ENCODE measurements around the gene OR4F6. TPM values are rescaled to one million over a fixed set of nuclear protein-coding genes. Genes with fewer than 3 reads are reported as not detected.
"Not testable (repeated sequence)": the region's sequence is repeated elsewhere in the genome, so short reads cannot be mapped to it uniquely, and the experiment has no call there.

OR4F6 gene
- total RNA-seq, 2 experiments from 2014 or later, result not detected

DNA sequence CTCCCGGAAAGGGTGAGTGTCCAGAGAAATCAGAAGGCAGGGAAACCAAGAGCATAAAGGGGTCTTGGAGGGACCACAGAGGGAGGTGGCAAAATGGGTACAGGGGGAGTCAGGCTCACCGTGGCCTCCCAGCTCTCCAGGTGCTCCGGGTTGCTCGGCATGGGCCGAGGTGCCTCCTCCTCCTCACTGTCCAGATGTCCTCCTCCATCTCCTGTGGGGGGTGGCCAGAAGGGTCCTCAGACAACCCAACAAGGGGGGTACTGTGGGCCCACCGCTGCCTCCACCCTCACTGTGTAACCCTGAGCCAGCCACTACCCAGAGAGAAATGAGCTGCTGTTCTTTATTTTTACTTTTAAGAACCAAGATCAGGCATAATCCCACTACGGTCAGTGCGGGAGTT, 30.4 kb upstream of the OR4F6 start:
- ChIA-PET POLR2A (no interaction called here), CTCF (no interaction called here)
- H3K36me3 Mint-ChIP-seq (ENCODE audit: low read depth), result no peaks in the 10 kb centered on the region
- Histone ChIP-seq H3K4me1 (ENCODE audit: insufficient read depth, low read length) (no peaks in the 10 kb centered on the region), H3K36me3 (ENCODE audit: insufficient read depth, low read length) (no peaks in the 10 kb centered on the region), H3K4me3 (ENCODE audit: low read length) (no peak overlapping the region), H3K27me3 (ENCODE audit: control insufficient read depth in 1 of 2, insufficient read depth in 2 of 2, low read length in 2 of 2) (no peaks in the 10 kb centered on the region), H3K9me3 (ENCODE audit: control insufficient read depth in 1 of 2, insufficient read depth in 1 of 2, low read length in 2 of 2) (no peaks in the 10 kb centered on the region), H3K27ac (ENCODE audit: low read depth in 1 of 2, low read length in 2 of 2) (no peak overlapping the region)
- no peaks in the 10 kb centered on the region for H3K27me3 Mint-ChIP-seq
- no peaks in the 10 kb centered on the region for H3K4me1 Mint-ChIP-seq (ENCODE audit: low read depth)
- H3K4me3 Mint-ChIP-seq, result no peak overlapping the region
- DNase-seq (no peak), ATAC-seq (ENCODE audit: poor library complexity) (no peak)
- TF ChIP-seq, protein P1, sequence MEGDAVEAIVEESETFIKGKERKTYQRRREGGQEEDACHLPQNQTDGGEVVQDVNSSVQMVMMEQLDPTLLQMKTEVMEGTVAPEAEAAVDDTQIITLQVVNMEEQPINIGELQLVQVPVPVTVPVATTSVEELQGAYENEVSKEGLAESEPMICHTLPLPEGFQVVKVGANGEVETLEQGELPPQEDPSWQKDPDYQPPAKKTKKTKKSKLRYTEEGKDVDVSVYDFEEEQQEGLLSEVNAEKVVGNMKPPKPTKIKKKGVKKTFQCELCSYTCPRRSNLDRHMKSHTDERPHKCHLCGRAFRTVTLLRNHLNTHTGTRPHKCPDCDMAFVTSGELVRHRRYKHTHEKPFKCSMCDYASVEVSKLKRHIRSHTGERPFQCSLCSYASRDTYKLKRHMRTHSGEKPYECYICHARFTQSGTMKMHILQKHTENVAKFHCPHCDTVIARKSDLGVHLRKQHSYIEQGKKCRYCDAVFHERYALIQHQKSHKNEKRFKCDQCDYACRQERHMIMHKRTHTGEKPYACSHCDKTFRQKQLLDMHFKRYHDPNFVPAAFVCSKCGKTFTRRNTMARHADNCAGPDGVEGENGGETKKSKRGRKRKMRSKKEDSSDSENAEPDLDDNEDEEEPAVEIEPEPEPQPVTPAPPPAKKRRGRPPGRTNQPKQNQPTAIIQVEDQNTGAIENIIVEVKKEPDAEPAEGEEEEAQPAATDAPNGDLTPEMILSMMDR (IDR thresholded peaks at IDR 0.05), result no peak
- H3K27ac Mint-ChIP-seq, result no peak overlapping the region
- H3K9me3 Mint-ChIP-seq, result no peaks in the 10 kb centered on the region
- intact Hi-C loops (cut with DNase I, micrococcal nuclease), result no loop called here

DNA sequence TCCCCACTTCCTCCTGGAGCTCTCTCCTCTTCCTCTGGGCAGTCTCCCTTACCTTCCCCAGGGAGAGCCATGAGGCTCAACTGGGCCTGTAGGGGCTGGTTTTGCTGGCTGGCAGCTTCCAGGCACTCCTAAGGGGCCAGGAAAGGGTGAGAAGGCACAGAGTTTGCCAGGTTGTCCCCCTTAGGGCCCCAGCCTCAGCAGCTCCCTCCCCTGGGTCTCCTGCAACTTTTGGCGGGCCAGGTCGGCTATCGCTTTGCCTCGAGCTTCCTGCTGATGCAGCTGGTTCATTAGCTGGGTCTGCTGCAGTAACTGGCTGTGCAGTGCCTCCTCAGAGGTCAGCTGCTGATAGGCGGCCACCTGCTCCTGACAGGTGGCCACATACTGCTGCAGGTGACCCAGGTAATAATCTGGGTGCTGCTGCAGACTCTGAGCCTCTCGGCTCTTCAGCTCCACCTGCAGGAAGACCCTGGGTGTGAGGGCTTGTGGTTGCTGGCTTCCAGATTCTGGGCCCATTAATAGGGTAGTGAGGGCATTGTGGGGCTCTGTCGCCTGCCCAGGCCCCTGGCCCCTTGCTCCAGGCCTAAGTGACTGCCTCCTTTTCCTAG, 29.7 kb upstream of the OR4F6 start:
- no peak overlapping the region for H3K27ac Mint-ChIP-seq
- no peak overlapping the region for H3K27ac ChIP-seq (ENCODE audit: low read depth in 1 of 2, low read length in 2 of 2)
- ChIA-PET CTCF (no interaction called here), POLR2A (no interaction called here)
- H3K4me3 Mint-ChIP-seq, result no peak overlapping the region
- H3K4me1 Mint-ChIP-seq (ENCODE audit: low read depth), result no peaks in the 10 kb centered on the region
- no peaks in the 10 kb centered on the region for H3K27me3 ChIP-seq (ENCODE audit: control insufficient read depth in 1 of 2, insufficient read depth in 2 of 2, low read length in 2 of 2)
- H3K36me3 ChIP-seq (ENCODE audit: insufficient read depth, low read length), result no peaks in the 10 kb centered on the region
- H3K4me1 ChIP-seq (ENCODE audit: insufficient read depth, low read length), result no peaks in the 10 kb centered on the region
- intact Hi-C loops (cut with DNase I, micrococcal nuclease), result no loop called here
- H3K4me3 ChIP-seq (ENCODE audit: low read length), result no peak overlapping the region
- TF ChIP-seq, protein P1 (IDR thresholded peaks at IDR 0.05), result no peak
- no peaks in the 10 kb centered on the region for H3K9me3 Mint-ChIP-seq
- H3K36me3 Mint-ChIP-seq (ENCODE audit: low read depth), result no peaks in the 10 kb centered on the region
- H3K9me3 ChIP-seq (ENCODE audit: control insufficient read depth in 1 of 2, insufficient read depth in 1 of 2, low read length in 2 of 2), result no peaks in the 10 kb centered on the region
- ATAC-seq (ENCODE audit: poor library complexity) (no peak), DNase-seq (peak in 4 of 14 experiments; percentile 5 to 25 (median 14))
- H3K27me3 Mint-ChIP-seq, result peaks cover under 1% of the 10 kb centered on the region

DNA sequence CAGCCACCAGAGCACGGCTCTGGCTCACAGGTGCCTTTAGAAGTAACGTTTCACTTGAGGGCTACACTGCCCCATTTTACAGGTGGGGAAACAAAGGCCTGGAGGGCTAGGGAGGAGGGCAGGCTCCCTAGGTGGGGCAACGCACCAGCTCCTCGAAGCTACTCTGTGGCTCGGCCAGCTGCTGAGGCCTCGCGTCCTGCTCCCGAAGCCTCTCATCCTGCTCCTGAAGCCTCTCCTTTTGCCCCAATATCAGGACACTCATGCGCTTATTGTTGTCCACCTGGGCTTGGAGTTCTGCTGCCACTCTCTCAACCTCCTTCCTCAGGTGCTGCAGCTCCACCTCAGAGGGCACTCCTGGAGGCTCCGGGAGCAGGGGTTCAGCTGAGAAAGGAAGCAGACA, 28.2 kb upstream of the OR4F6 start:
- Histone ChIP-seq H3K9me3 (ENCODE audit: control insufficient read depth in 1 of 2, insufficient read depth in 1 of 2, low read length in 2 of 2) (no peaks in the 10 kb centered on the region), H3K4me1 (ENCODE audit: insufficient read depth, low read length) (no peaks in the 10 kb centered on the region), H3K4me3 (ENCODE audit: low read length) (no peak overlapping the region), H3K27ac (ENCODE audit: low read depth in 1 of 2, low read length in 2 of 2) (no peak overlapping the region), H3K27me3 (ENCODE audit: control insufficient read depth in 1 of 2, insufficient read depth in 2 of 2, low read length in 2 of 2) (no peaks in the 10 kb centered on the region), H3K36me3 (ENCODE audit: insufficient read depth, low read length) (no peaks in the 10 kb centered on the region)
- intact Hi-C loops (cut with DNase I, micrococcal nuclease), result no loop called here
- no peaks in the 10 kb centered on the region for H3K9me3 Mint-ChIP-seq
- H3K27me3 Mint-ChIP-seq, result peaks cover 15% of the 10 kb centered on the region
- no peak overlapping the region for H3K4me3 Mint-ChIP-seq
- TF ChIP-seq, protein P1 (IDR thresholded peaks at IDR 0.05), result no peak
- no peaks in the 10 kb centered on the region for H3K4me1 Mint-ChIP-seq (ENCODE audit: low read depth)
- POLR2A ChIA-PET, result no interaction called here
- ATAC-seq (ENCODE audit: poor library complexity) (no peak), DNase-seq (no peak)
- H3K27ac Mint-ChIP-seq, result no peak overlapping the region
- no peaks in the 10 kb centered on the region for H3K36me3 Mint-ChIP-seq (ENCODE audit: low read depth)
- CTCF ChIA-PET, result no interaction called here

DNA sequence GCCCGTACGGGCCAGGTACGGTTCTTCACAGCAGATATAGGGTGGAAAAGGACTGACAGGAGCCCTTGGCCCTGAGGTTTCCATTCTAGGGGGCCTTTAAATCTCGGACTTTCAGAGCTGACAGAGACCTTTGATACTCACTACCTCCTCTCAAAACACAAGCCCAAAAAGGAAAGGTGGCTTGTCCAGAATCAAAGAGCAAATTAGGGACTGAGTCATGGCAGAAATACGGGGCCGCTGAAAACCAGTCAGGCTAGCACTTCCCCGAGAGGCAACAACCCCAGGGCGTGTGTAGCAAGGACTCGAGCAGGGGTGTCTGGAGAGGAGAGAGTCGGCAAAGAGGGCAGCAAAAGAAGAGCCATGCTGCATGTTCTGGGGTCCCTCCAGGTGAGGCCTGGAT, 24.7 kb upstream of the OR4F6 start:
- H3K4me1 ChIP-seq (ENCODE audit: insufficient read depth, low read length); H3K27me3 ChIP-seq (ENCODE audit: control insufficient read depth in 1 of 2, insufficient read depth in 2 of 2, low read length in 2 of 2); H3K4me3 Mint-ChIP-seq; H3K27ac ChIP-seq (ENCODE audit: low read depth in 1 of 2, low read length in 2 of 2); H3K4me1 Mint-ChIP-seq (ENCODE audit: low read depth); intact Hi-C loops (cut with DNase I, micrococcal nuclease); H3K9me3 Mint-ChIP-seq; ATAC-seq (ENCODE audit: poor library complexity); H3K36me3 ChIP-seq (ENCODE audit: insufficient read depth, low read length); H3K9me3 ChIP-seq (ENCODE audit: control insufficient read depth in 1 of 2, insufficient read depth in 1 of 2, low read length in 2 of 2); H3K36me3 Mint-ChIP-seq (ENCODE audit: low read depth); H3K4me3 ChIP-seq (ENCODE audit: low read length); H3K27ac Mint-ChIP-seq; CTCF ChIA-PET; DNase-seq; POLR2A ChIA-PET: not testable (repeated sequence)
- peaks cover 20% of the 10 kb centered on the region for H3K27me3 Mint-ChIP-seq

DNA sequence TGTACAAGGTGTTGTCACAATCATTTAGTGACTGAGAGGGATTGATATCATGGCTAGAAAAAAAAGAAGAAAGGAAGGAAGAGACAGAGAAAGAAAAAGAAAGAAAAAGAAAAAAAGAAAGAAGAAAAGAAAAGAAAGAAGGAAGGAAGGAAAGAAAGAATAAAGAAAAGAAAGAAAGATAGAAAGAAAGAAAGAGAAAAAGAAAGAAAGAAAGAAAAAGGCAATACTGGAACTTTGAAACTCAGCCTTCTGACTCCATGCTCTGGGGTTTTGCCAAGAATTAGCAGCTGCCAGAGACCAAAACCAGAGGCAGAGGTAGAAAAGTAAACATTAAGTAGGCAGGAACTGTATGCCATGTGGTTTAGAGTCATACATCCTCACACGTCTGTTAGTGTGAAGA, 23.1 kb upstream of the OR4F6 start:
- H3K27ac ChIP-seq (ENCODE audit: low read depth in 1 of 2, low read length in 2 of 2); H3K4me3 ChIP-seq (ENCODE audit: low read length); H3K4me1 ChIP-seq (ENCODE audit: insufficient read depth, low read length); H3K27me3 ChIP-seq (ENCODE audit: control insufficient read depth in 1 of 2, insufficient read depth in 2 of 2, low read length in 2 of 2); H3K9me3 ChIP-seq (ENCODE audit: control insufficient read depth in 1 of 2, insufficient read depth in 1 of 2, low read length in 2 of 2); CTCF ChIA-PET; H3K36me3 Mint-ChIP-seq (ENCODE audit: low read depth); H3K27ac Mint-ChIP-seq; POLR2A ChIA-PET; H3K36me3 ChIP-seq (ENCODE audit: insufficient read depth, low read length); H3K9me3 Mint-ChIP-seq; ATAC-seq (ENCODE audit: poor library complexity); H3K4me1 Mint-ChIP-seq (ENCODE audit: low read depth); DNase-seq; H3K4me3 Mint-ChIP-seq; intact Hi-C loops (cut with DNase I, micrococcal nuclease): not testable (repeated sequence)
- H3K27me3 Mint-ChIP-seq, result peaks cover 31% of the 10 kb centered on the region
